HepG2 (cell line): ENCODE results near the gene INHA. TPM values are rescaled to one million over a fixed set of nuclear protein-coding genes. Genes with fewer than 3 reads are reported as not detected.

ENCODE experiments used
- ATAC-seq: fragments of 200-7000 bp; cut with Tn5 transposase; 3 replicates; pipeline ENCODE4 v1.9.1; 2020; ENCODE audit warnings: mild to moderate bottlenecking, moderate library complexity
- BruUV-seq: library from RNA; stranded (reverse); fragments of 400-500 nt; replicated peaks from 2 replicates; lab custom pipeline; 2021; lab: Mats Ljungman, UMichigan
- CTCF ChIA-PET: fragments of 300-600 bp; formaldehyde crosslinking; extraction: SDS; loops from one replicate; lab custom pipeline; 2021; ENCODE audit warnings: low total read pairs, inconsistent platforms, low intra/inter-chr PET ratio; lab: Yijun Ruan, JAX
- POLR2A ChIA-PET: fragments of 350-600 bp; sonication (Branson Sonifier 250); formaldehyde crosslinking; loops from one replicate; lab custom pipeline; 2020; ENCODE audit warnings: antibody characterized with exemption, inconsistent platforms; lab: Yijun Ruan, JAX
- DNase-seq: peaks from one replicate; pipeline ENCODE4 v3.0.0-alpha.2; 2015; ENCODE audit warnings: low spot score
- FAIRE-seq: peaks from 3 replicates; lab custom pipeline; 2011; peaks lifted over from hg19 to GRCh38; lab: Jason Lieb, UNC
- H2AFZ ChIP-seq: one replicate; pipeline ENCODE4 v1.6.1; 2011; ENCODE audit warnings: low read length, inconsistent platforms
- H3K27ac ChIP-seq: fragments of 300-600 bp; 3 replicates; pipeline ENCODE4 v1.8.0; 2011; ENCODE audit warnings: mixed run types, mild to moderate bottlenecking, mixed read lengths, low read length, inconsistent platforms; ENCODE audit not compliant: insufficient read depth; ENCODE audit errors: extremely low read length
- H3K27me3 ChIP-seq, 2 experiments: fragments of 200-600 bp in 1 of 2; 2 replicates in 1 of 2; 3 replicates in 1 of 2; pipeline versions ENCODE4 v1.6.0 to v1.8.0; 2011; ENCODE audit warnings: low read length in 2 of 2, mild to moderate bottlenecking in 2 of 2, moderate library complexity in 2 of 2, inconsistent platforms in 1 of 2; ENCODE audit not compliant: insufficient read depth in 2 of 2, control insufficient read depth in 1 of 2
- H3K36me3 ChIP-seq, 2 experiments: fragments of 200-600 bp in 1 of 2; replicated peaks in 1 of 2; 2 replicates in 1 of 2; 3 replicates in 1 of 2; pipeline versions ENCODE4 v1.5.1 to v1.8.0; 2011; ENCODE audit warnings: low read length in 2 of 2, inconsistent platforms in 1 of 2; ENCODE audit not compliant: insufficient read depth in 2 of 2, control insufficient read depth in 1 of 2
- H3K4me1 ChIP-seq: 2 replicates; pipeline ENCODE4 v1.5.1; 2012; ENCODE audit warnings: low read length, inconsistent platforms; ENCODE audit not compliant: insufficient read depth
- H3K4me2 ChIP-seq: 2 replicates; pipeline ENCODE4 v1.6.0; 2011; ENCODE audit warnings: low read depth, low read length, inconsistent platforms
- H3K4me3 ChIP-seq, 3 experiments: fragments of 200-600 bp in 1 of 3; sonication (generic), shearing (Covaris generic) in 1 of 3; replicated peaks in 1 of 3; 2 replicates each; pipeline ENCODE4 v1.5.1; 2011 to 2016; ENCODE audit warnings: low read length in 3 of 3, inconsistent platforms in 2 of 3, low read depth in 2 of 3, mild to moderate bottlenecking in 2 of 3, control low read depth in 1 of 3, mixed read lengths in 1 of 3; ENCODE audit not compliant: insufficient read depth in 1 of 3
- H3K79me2 ChIP-seq: one replicate; pipeline ENCODE4 v1.6.1; 2011; ENCODE audit warnings: low read length, inconsistent platforms; ENCODE audit not compliant: insufficient read depth
- H3K9ac ChIP-seq: 2 replicates; pipeline ENCODE4 v1.6.0; 2011; ENCODE audit warnings: mild to moderate bottlenecking, low read depth, low read length, inconsistent platforms; ENCODE audit not compliant: insufficient read depth
- H3K9me3 ChIP-seq: 2 replicates; pipeline ENCODE4 v1.5.1; 2012; ENCODE audit warnings: mild to moderate bottlenecking, low read length
- H4K20me1 ChIP-seq: 2 replicates; pipeline ENCODE4 v1.6.0; 2011; ENCODE audit warnings: inconsistent platforms, mild to moderate bottlenecking, low read length, moderate library complexity; ENCODE audit not compliant: insufficient read depth
- AKAP8 ChIP-seq: sonication (generic); formaldehyde crosslinking; IDR thresholded peaks from 2 replicates; pipeline ENCODE4 v1.5.1; 2020; ENCODE audit warnings: mild to moderate bottlenecking, missing genetic modification reagents
- NBN ChIP-seq: fragments of 450-650 bp; conservative IDR thresholded peaks from 2 replicates; pipeline ENCODE4 v1.6.1; 2017
- PAXIP1 ChIP-seq: sonication (generic); formaldehyde crosslinking; conservative IDR thresholded peaks from 2 replicates; pipeline ENCODE4 v1.4.0; 2020; ENCODE audit warnings: mild to moderate bottlenecking, missing genetic modification reagents, moderate library complexity
- PHF5A ChIP-seq: IDR thresholded peaks from one replicate; pipeline ENCODE4 v1.6.1; 2018; ENCODE audit warnings: low read depth, missing genetic modification reagents; ENCODE audit not compliant: unreplicated experiment
- SAFB2 ChIP-seq: sonication (generic); formaldehyde crosslinking; IDR thresholded peaks from 2 replicates; pipeline ENCODE4 v1.5.1; 2020; ENCODE audit warnings: missing genetic modification reagents, low read depth, mild to moderate bottlenecking, borderline replicate concordance
- SRY ChIP-seq: sonication (generic); formaldehyde crosslinking; IDR thresholded peaks from 2 replicates; pipeline ENCODE4 v1.8.0; 2022; ENCODE audit warnings: mild to moderate bottlenecking, missing genetic modification reagents
- ZNF292 ChIP-seq: sonication (generic); formaldehyde crosslinking; IDR thresholded peaks from 2 replicates; pipeline ENCODE4 v1.8.1; 2022; ENCODE audit warnings: mild to moderate bottlenecking, low read depth, missing genetic modification reagents, borderline replicate concordance
- ZNF629 ChIP-seq: sonication (generic); formaldehyde crosslinking; conservative IDR thresholded peaks from 2 replicates; pipeline ENCODE4 v1.5.0; 2020; ENCODE audit warnings: missing genetic modification reagents
- WGBS: methylation state at CpG from one replicate; pipeline ENCODE4 v1.1.6; 2017; ENCODE audit warnings: low lambda C conversion rate; 5-methylcytosine and 5-hydroxymethylcytosine counted together
- in situ Hi-C: cut with HindIII; loops from 2 replicates; pipeline ENCODE4 v1.10.0; 2017; ENCODE audit warnings: low pct_unique_long_range_greater_than_20kb; ENCODE audit not compliant: extremely low pct_ligation_motif_present
- intact Hi-C: fragments of 100-400 bp; cut with micrococcal nuclease; formaldehyde crosslinking; loops from one replicate; pipeline ENCODE4 v1.10.0; 2022; ENCODE audit not compliant: unreplicated experiment
- polyA plus RNA-seq, 8 experiments: library from polyadenylated mRNA; depleted of rRNA in 3 of 8; stranded (reverse) in 7 of 8; unstranded in 1 of 8; fragments of >200 nt; fragmentation: Illumina TruSeq in 4 of 8; extraction: Trizol in 4 of 8; gene quantifications; 2 replicates each; pipeline versions ENCODE4 v1.2.1 to v1.2.3, GENCODE V29; 2011 to 2016; ENCODE audit warnings: low read depth in 4 of 8, missing spikeins in 1 of 8, mixed read lengths in 1 of 8; ENCODE audit not compliant: insufficient read depth in 1 of 8
- total RNA-seq, 5 experiments: library from RNA; depleted of rRNA; stranded (reverse); fragments of >200 nt; fragmentation: Illumina TruSeq; extraction: Trizol; gene quantifications; 2 replicates each; pipeline ENCODE4 v1.2.3, GENCODE V29; 2016; ENCODE audit warnings: low read depth in 1 of 5
- TF ChIP-seq, protein P1 (sequence below): sonication (generic); formaldehyde crosslinking; IDR thresholded peaks from 2 replicates; pipeline ENCODE4 v1.8.1; 2023; ENCODE audit warnings: missing genetic modification reagents, mild to moderate bottlenecking, borderline replicate concordance
- TF ChIP-seq, protein P2 (sequence below): sonication (generic); formaldehyde crosslinking; IDR thresholded peaks from 2 replicates; pipeline ENCODE4 v1.4.0; 2020; ENCODE audit warnings: mild to moderate bottlenecking, missing genetic modification reagents
- TF ChIP-seq, protein P3 (sequence below): sonication (generic); formaldehyde crosslinking; IDR thresholded peaks from 2 replicates; pipeline ENCODE4 v1.5.0; 2020; ENCODE audit warnings: missing genetic modification reagents

INHA gene
- total and polyA plus RNA-seq, 2 of the 13 experiments (the other 11 are each of a cell fraction or from before 2014, with no cell fraction given), result 4.1 to 15.2 TPM

- TF ChIP-seq, protein P1, sequence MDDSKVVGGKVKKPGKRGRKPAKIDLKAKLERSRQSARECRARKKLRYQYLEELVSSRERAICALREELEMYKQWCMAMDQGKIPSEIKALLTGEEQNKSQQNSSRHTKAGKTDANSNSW (CRISPR knock-in tag), result no peak
- peak; percentile 65 for TF ChIP-seq ZNF629 (CRISPR knock-in tag)
- no peak for TF ChIP-seq AKAP8 (CRISPR knock-in tag)
- TF ChIP-seq NBN, result no peak
- 50% methylated on average over 2 of the region's 2 CpGs for WGBS
- DNase-seq, result no peak
- FAIRE-seq, result no peak
- H4K20me1 ChIP-seq, result no peaks in the 10 kb centered on the region
- intact Hi-C loops, result no loop called here
- CTCF ChIA-PET, result no interaction called here
- H3K9me3 ChIP-seq, result no peaks in the 10 kb centered on the region
- POLR2A ChIA-PET, result no interaction called here
- in situ Hi-C loops, result loop anchor here (10.0 kb wide), 1 partner anchor 50 kb away; no protein-coding TSS in a partner anchor
- no TSS peak for BruUV-seq
- no peak overlapping the region for H2AFZ ChIP-seq
- no peak overlapping the region for H3K9ac ChIP-seq
- no peaks in the 10 kb centered on the region for H3K79me2 ChIP-seq
- peaks cover 30 to 96% of the 10 kb centered on the region in 2 experiments for H3K27me3 ChIP-seq
- no peak overlapping the region for H3K4me2 ChIP-seq
- no peak overlapping the region for H3K4me3 ChIP-seq
- peaks cover 28% of the 10 kb centered on the region for H3K4me1 ChIP-seq
- H3K36me3 ChIP-seq, result no peaks in the 10 kb centered on the region
- no peak for ATAC-seq
- H3K27ac ChIP-seq, result no peak overlapping the region
Measured at GRCh38 chr2:219524817-219525216, 47.3 kb upstream of the INHA start.

DNA sequence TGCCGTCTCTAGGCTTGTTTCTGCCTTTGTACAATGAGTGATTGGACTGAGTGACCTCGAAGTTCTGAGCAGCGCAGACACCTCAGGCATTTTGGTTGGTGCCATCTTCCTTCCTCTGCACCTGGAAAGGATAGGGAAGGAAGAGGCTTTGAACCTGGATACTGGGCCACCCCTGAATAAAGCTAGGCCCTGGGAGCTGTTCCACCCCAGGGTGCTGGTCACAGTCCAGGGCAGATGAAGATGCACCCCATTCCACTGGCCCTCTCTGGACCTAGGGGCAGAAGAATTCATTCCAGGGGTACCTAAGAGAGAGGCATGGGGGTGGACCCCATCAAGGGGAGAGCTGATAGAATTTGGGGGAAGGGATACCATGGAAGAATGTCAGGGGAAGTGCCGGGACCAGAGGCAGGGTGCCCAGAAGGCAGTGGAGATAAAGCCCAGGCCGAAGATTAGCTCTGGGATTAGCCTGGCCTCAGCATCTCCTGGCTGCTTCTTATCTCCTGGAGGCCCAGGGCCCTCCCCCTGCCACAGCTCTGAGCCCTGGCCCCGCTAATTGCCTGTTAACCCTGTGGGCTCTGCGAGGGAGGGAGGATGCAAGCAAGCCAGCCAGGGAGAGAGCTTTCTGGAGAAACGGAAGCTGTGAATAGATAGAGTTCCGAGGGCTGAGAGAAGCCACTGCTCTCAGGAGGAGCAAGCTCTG is 46.4 kb upstream of the INHA start:
- 19% methylated on average over 9 of the region's 9 CpGs for WGBS
- no peak for DNase-seq
- CTCF ChIA-PET, result no interaction called here
- Histone ChIP-seq H3K9me3 (no peaks in the 10 kb centered on the region), H3K9ac (no peak overlapping the region), H3K79me2 (no peaks in the 10 kb centered on the region), H3K27me3 (peaks cover 29 to 94% of the 10 kb centered on the region in 2 experiments), H3K27ac (no peak overlapping the region), H3K36me3 (no peaks in the 10 kb centered on the region), H3K4me2 (no peak overlapping the region), H3K4me3 (no peak overlapping the region), H4K20me1 (no peaks in the 10 kb centered on the region), H3K4me1 (peaks cover 28% of the 10 kb centered on the region), H2AFZ (no peak overlapping the region)
- intact Hi-C loops (no loop called here), in situ Hi-C loops (loop anchor here (10.0 kb wide), 1 partner anchor 51 kb away; no protein-coding TSS in a partner anchor)
- POLR2A ChIA-PET, result interaction anchor here (1.3 kb wide), 1 partner anchor 31 kb away, joined by 3 read pairs; no protein-coding TSS in a partner anchor
- BruUV-seq, result no TSS peak
- ATAC-seq, result no peak
- FAIRE-seq, result no peak
- no peak for TF ChIP-seq SAFB2 (CRISPR knock-in tag)
- TF ChIP-seq, protein P2, sequence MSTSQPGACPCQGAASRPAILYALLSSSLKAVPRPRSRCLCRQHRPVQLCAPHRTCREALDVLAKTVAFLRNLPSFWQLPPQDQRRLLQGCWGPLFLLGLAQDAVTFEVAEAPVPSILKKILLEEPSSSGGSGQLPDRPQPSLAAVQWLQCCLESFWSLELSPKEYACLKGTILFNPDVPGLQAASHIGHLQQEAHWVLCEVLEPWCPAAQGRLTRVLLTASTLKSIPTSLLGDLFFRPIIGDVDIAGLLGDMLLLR (CRISPR knock-in tag), result no peak
- no peak for TF ChIP-seq PHF5A (CRISPR knock-in tag)
- no peak for TF ChIP-seq SRY
- TF ChIP-seq PAXIP1 (CRISPR knock-in tag), result no peak
- TF ChIP-seq, protein P3, sequence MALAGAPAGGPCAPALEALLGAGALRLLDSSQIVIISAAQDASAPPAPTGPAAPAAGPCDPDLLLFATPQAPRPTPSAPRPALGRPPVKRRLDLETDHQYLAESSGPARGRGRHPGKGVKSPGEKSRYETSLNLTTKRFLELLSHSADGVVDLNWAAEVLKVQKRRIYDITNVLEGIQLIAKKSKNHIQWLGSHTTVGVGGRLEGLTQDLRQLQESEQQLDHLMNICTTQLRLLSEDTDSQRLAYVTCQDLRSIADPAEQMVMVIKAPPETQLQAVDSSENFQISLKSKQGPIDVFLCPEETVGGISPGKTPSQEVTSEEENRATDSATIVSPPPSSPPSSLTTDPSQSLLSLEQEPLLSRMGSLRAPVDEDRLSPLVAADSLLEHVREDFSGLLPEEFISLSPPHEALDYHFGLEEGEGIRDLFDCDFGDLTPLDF (CRISPR knock-in tag), result no peak
- TF ChIP-seq ZNF292, result no peak
